Adipocyte (in vitro differentiated cells): Measurements from ENCODE around the gene DRAM2.

Experiments used
- DNase-seq: peaks from one replicate; pipeline ENCODE4 v3.0.0-alpha.2; 2015; ENCODE audit warnings: low read depth
- H3K27me3 ChIP-seq: replicated peaks from 2 replicates; pipeline ENCODE4 v1.7.0; 2013; ENCODE audit warnings: mild to moderate bottlenecking, low read length, moderate library complexity; ENCODE audit not compliant: control insufficient read depth, insufficient read depth
- H3K36me3 ChIP-seq: 2 replicates; pipeline ENCODE4 v1.7.0; 2013; ENCODE audit warnings: low read length, mild to moderate bottlenecking, moderate library complexity; ENCODE audit not compliant: control insufficient read depth, insufficient read depth, severe bottlenecking
- H3K4me1 ChIP-seq: 2 replicates; pipeline ENCODE4 v1.7.0; 2013; ENCODE audit warnings: mild to moderate bottlenecking, low read length, moderate library complexity; ENCODE audit not compliant: control insufficient read depth, insufficient read depth
- H3K4me3 ChIP-seq: 2 replicates; pipeline ENCODE4 v1.7.0; 2013; ENCODE audit warnings: mild to moderate bottlenecking, low read length, moderate library complexity
- H3K9ac ChIP-seq: 2 replicates; pipeline ENCODE4 v1.7.0; 2013; ENCODE audit warnings: mild to moderate bottlenecking, low read length, moderate library complexity
- H3K9me3 ChIP-seq: 2 replicates; pipeline ENCODE4 v1.7.0; 2013; ENCODE audit warnings: mild to moderate bottlenecking, low read length, moderate library complexity; ENCODE audit not compliant: control insufficient read depth

DRAM2 gene

DNA sequence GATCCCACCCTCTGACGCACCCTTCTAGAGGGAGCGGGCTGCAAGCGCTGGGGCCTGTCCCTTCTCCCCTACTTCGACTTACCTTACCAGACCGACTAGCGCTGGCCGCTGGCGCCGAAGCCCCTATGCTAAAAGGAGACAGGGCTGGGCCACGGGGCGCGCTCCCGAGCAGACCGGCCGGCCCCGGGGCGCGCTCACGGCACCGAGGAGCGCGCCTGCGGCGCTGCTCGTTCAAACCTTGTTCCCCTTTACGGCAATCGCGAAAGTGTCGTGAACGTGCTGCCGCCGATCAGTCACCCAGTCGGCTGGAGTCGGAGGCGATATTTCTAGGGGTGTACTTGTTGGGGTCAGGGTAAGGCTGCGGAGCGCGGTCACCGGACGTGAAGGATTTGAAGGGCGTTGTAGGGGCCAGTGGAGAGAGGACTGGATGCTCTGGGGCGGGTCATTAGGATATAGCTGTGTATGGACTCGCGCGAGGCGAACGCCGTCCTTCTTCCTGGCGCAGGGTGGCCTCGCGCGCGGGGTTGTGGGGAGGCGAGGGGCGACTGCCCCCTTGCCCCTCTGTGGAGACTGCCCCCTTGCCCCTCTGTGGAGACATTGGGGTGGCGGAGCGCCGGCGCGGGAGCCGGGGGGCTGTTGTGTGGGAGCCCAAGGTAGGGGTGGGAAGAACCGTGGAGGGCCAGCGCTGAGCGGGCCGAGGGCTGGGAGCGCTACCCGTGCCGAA lies at the start of gene DRAM2, which contains the start of gene CEPT1:
TSS of gene DRAM2 (minus strand) at position 138 of the 724 bp plus-strand sequence. CDS start 8,539 bp downstream, outside the sequence.
TSS of gene CEPT1 (plus strand) at position 268 of the 724 bp plus-strand sequence. CDS start 7,492 bp downstream, outside the sequence.
- peaks cover 43% of the 10 kb centered on the region for H3K4me1 ChIP-seq
- H3K4me3 ChIP-seq, result peak within 1 kb of the TSS; percentile 99
- peak; percentile 98 for DNase-seq
- H3K36me3 ChIP-seq, result peaks cover 25% of the 10 kb centered on the region
- no peaks in the 10 kb centered on the region for H3K27me3 ChIP-seq
- no peaks in the 10 kb centered on the region for H3K9me3 ChIP-seq
- peak within 1 kb of the TSS; percentile 98 for H3K9ac ChIP-seq

DNA sequence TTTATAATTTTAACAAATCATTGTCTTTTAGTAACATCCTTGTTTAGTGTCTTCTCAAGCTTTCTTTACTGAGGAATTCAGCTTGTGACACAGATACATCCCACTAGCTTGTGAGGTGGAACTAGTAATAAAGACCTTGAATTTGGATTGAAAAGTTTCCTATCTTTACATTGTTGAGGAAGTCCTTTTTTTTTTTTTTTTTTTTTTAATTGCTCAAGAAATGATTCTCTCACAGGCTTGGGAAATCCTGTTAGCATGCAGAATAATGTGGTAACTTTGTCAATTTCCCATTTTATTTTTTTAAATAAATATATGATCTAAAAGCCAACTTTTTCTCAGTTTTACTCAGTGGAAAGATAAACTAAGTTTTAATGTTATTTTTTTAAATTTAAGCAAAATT lies 44.8 kb upstream of the DRAM2 start:
- H3K4me1 ChIP-seq, result peaks cover 46% of the 10 kb centered on the region
- peak overlapping the region; percentile 58 for H3K9ac ChIP-seq
- H3K9me3 ChIP-seq, result no peaks in the 10 kb centered on the region
- H3K36me3 ChIP-seq, result peaks cover 78% of the 10 kb centered on the region
- H3K27me3 ChIP-seq, result no peaks in the 10 kb centered on the region
- DNase-seq, result no peak
- no peak overlapping the region for H3K4me3 ChIP-seq

GRCh38 chr1:111183308-111184069 lies 43.6 kb upstream of the DRAM2 start:
- Histone ChIP-seq H3K4me1 (peaks cover 49% of the 10 kb centered on the region), H3K36me3 (peaks cover 78% of the 10 kb centered on the region), H3K9me3 (no peaks in the 10 kb centered on the region), H3K9ac (peak overlapping the region; percentile 13), H3K27me3 (no peaks in the 10 kb centered on the region), H3K4me3 (no peak overlapping the region)
- DNase-seq, result peak; percentile 18

DNA sequence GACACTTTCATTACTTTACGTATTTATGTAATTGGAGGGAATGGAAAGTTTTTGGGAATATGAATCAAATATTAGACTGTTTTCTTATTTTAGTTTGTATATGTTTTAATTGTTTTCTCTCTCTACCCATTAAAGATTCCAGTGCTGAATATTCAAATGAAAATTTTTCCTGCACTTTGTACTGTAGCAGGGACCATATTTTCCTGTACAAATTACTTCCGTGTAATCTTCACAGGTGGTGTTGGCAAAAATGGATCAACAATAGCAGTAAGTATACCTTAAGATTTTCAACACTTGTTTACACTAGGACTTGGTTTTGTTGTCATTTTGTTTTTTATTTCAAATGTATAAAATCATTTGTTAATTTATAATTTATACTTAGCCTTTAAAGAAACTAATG lies 42.2 kb upstream of the DRAM2 start:
- Histone ChIP-seq H3K4me1 (peaks cover 49% of the 10 kb centered on the region), H3K27me3 (no peaks in the 10 kb centered on the region), H3K4me3 (no peak overlapping the region), H3K9me3 (no peaks in the 10 kb centered on the region), H3K36me3 (peaks cover 75% of the 10 kb centered on the region), H3K9ac (no peak overlapping the region)
- DNase-seq, result no peak

- Histone ChIP-seq H3K4me3 (no peak overlapping the region), H3K27me3 (no peaks in the 10 kb centered on the region), H3K36me3 (peaks cover 69% of the 10 kb centered on the region), H3K4me1 (peaks cover 36% of the 10 kb centered on the region), H3K9me3 (no peaks in the 10 kb centered on the region), H3K9ac (peak overlapping the region; percentile 7)
- no peak for DNase-seq
Measured at GRCh38 chr1:111179968-111180533, 40.2 kb upstream of the DRAM2 start.

GRCh38 chr1:111176678-111177077 lies 36.8 kb upstream of the DRAM2 start:
- peaks cover 26% of the 10 kb centered on the region for H3K4me1 ChIP-seq
- no peak overlapping the region for H3K4me3 ChIP-seq
- peaks cover 64% of the 10 kb centered on the region for H3K36me3 ChIP-seq
- no peaks in the 10 kb centered on the region for H3K27me3 ChIP-seq
- no peaks in the 10 kb centered on the region for H3K9me3 ChIP-seq
- DNase-seq, result no peak
- no peak overlapping the region for H3K9ac ChIP-seq

GRCh38 chr1:111175349-111175748 lies 35.5 kb upstream of the DRAM2 start:
- H3K4me1 ChIP-seq, result peaks cover 26% of the 10 kb centered on the region
- H3K36me3 ChIP-seq, result peaks cover 75% of the 10 kb centered on the region
- no peak overlapping the region for H3K9ac ChIP-seq
- H3K9me3 ChIP-seq, result no peaks in the 10 kb centered on the region
- no peak overlapping the region for H3K4me3 ChIP-seq
- H3K27me3 ChIP-seq, result no peaks in the 10 kb centered on the region
- no peak for DNase-seq

- Histone ChIP-seq H3K9ac (peak overlapping the region; percentile 38), H3K27me3 (no peaks in the 10 kb centered on the region), H3K4me1 (peaks cover 14% of the 10 kb centered on the region), H3K9me3 (no peaks in the 10 kb centered on the region), H3K4me3 (no peak overlapping the region), H3K36me3 (peaks cover 84% of the 10 kb centered on the region)
- DNase-seq, result no peak
Measured at GRCh38 chr1:111174070-111174469, 34.2 kb upstream of the DRAM2 start.

- Histone ChIP-seq H3K4me3 (no peak overlapping the region), H3K9ac (no peak overlapping the region), H3K27me3 (no peaks in the 10 kb centered on the region), H3K4me1 (peaks cover 15% of the 10 kb centered on the region), H3K36me3 (peaks cover 87% of the 10 kb centered on the region), H3K9me3 (no peaks in the 10 kb centered on the region)
- DNase-seq, result no peak
Measured at GRCh38 chr1:111172463-111172862, 32.6 kb upstream of the DRAM2 start.

GRCh38 chr1:111164151-111164550 lies 24.3 kb upstream of the DRAM2 start:
- no peak overlapping the region for H3K4me3 ChIP-seq
- no peaks in the 10 kb centered on the region for H3K27me3 ChIP-seq
- H3K4me1 ChIP-seq, result peaks cover 41% of the 10 kb centered on the region
- no peaks in the 10 kb centered on the region for H3K9me3 ChIP-seq
- peaks cover 80% of the 10 kb centered on the region for H3K36me3 ChIP-seq
- no peak for DNase-seq
- H3K9ac ChIP-seq, result peak overlapping the region; percentile 33

GRCh38 chr1:111163363-111163762 lies 23.5 kb upstream of the DRAM2 start:
- Histone ChIP-seq H3K4me1 (peaks cover 41% of the 10 kb centered on the region), H3K4me3 (no peak overlapping the region), H3K27me3 (no peaks in the 10 kb centered on the region), H3K36me3 (peaks cover 76% of the 10 kb centered on the region), H3K9ac (no peak overlapping the region), H3K9me3 (no peaks in the 10 kb centered on the region)
- no peak for DNase-seq
